HT-29 (cell line): ENCODE measurements around the gene OSM. TPM values are rescaled to one million over a fixed set of nuclear protein-coding genes. Genes with fewer than 3 reads are reported as not detected.
A peak's percentile ranks its signal among the peaks of the same experiment; 100 is the strongest.

Experiments used
- DNase-seq: peaks from one replicate; pipeline ENCODE4 v3.0.0-alpha.2; 2015; ENCODE audit warnings: low spot score
- total RNA-seq: library from RNA; depleted of rRNA; stranded (reverse); fragments of >200 nt; shearing (Covaris generic); gene quantifications from 2 replicates; pipeline ENCODE4 v1.2.3, GENCODE V29; 2014

OSM gene
- total RNA-seq, 1 experiment from 2014 or later: not detected

DNA sequence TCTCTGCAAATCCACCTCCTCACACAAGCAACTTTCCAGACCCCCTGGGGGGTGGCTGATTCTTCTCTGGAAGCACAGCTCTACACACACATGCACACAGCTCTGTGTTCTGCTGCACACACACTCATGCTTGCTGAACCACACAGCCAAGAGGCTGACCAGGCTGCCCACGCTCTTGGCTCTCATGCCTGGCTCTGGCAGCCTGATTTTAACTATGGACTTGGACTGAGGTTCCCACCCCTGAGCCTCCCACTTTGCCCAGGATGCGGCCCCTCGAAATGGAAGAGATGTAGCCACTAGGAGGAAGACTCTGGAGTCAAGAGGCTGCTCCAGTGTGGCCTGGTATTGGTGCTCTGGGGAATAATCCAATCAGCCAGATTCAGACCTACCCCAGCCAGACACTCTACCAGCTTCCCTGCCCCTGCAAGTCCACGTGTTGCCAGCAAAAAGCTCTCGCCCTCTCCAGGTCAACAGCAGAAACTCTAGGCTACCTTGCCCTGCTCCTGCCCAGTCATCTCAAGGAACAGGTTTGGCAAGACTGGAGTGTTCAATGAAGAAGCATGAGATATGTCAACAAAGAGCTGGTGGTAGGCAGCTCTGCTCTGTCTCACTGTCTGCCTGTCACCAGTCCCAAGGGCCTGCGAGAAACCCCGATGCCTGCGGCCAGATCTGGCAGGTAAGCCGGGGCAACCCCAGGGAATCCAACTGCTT lies 31.5 kb upstream of the OSM start:
- peak; percentile 85 for DNase-seq

DNA sequence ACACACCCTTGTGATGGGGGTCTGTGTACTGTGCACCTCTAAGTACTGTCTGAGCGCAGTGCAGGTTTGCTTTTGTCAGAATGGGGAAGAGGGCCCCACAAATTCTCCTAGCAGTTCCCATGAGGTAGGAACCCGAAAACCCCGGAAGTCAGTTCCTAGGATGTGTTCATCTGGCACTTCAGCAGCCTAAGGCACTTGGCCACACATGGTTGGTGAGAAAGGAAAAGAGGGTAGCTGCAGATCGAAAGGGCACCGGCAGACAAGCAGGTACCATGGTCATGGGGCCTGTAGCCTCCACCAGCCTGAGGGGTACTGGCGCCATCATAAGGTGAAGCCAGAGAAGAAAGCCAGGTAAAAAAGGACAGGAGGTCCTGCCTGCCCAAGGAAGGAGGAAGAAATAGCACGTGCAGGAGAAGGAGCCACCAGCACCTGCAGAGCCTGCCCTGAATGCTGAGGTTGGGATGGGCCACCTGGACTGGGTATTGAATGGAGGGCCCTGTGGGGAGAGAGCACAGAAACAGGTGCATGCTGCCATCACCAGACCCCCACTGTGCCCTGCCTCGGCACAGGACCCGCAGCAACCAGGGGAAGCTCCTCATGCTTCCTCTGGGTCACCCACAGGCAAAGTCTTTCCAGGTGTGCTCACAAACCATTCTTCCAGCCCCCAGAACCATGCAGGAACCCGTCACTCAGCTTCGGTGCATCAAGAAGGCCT lies 30.8 kb upstream of the OSM start:
- DNase-seq: no peak

GRCh38 chr22:30296833-30297232 lies 30.2 kb upstream of the OSM start:
- DNase-seq: no peak

- no peak for DNase-seq
These were observed 29.7 kb upstream of the OSM start for GRCh38 chr22:30296324-30296723.

DNA sequence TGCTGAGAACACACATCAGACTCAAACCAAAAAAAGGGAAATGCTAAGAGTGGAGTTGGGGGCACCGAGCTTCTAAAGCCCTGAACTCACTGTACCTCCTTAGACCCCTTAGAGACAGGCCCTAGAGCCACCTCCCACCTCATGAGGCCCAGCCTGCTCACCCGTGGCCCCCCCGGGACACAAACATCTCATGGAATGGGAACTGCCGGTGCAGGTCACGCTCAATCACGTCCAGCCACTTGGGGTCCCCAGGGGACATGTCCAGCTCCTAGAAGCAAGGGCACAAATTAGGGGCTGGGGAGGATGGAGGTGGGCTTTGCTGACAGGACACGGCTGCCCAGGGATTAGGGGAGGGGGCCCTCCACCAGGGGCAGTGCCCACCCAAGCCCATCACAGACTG lies 28.9 kb upstream of the OSM start:
- DNase-seq: no peak

DNA sequence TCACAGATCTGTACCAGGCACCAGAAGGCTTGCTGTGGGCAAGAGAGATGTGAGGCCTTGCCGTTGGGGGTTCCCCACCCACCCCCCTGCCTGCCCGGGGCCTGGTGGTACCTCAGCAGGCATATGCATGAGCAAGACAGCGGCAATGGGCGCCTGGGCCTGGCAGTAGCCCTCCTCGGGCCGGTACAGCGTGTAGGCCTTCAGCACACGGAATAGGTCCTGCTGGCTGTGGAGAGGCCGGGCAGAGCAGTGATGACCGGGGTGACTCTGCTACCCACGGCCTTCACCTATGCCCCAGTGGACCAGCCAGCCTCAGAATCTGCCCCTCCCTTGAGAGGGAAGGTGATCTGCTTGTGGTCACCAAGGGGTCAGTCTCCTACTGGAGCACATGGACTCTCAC lies 28.2 kb upstream of the OSM start:
- no peak for DNase-seq

GRCh38 chr22:30294066-30294465 lies 27.4 kb upstream of the OSM start:
- no peak for DNase-seq

GRCh38 chr22:30293026-30293425 lies 26.4 kb upstream of the OSM start:
- DNase-seq: no peak

GRCh38 chr22:30292069-30292970 lies 25.7 kb upstream of the OSM start:
- DNase-seq: no peak

DNA sequence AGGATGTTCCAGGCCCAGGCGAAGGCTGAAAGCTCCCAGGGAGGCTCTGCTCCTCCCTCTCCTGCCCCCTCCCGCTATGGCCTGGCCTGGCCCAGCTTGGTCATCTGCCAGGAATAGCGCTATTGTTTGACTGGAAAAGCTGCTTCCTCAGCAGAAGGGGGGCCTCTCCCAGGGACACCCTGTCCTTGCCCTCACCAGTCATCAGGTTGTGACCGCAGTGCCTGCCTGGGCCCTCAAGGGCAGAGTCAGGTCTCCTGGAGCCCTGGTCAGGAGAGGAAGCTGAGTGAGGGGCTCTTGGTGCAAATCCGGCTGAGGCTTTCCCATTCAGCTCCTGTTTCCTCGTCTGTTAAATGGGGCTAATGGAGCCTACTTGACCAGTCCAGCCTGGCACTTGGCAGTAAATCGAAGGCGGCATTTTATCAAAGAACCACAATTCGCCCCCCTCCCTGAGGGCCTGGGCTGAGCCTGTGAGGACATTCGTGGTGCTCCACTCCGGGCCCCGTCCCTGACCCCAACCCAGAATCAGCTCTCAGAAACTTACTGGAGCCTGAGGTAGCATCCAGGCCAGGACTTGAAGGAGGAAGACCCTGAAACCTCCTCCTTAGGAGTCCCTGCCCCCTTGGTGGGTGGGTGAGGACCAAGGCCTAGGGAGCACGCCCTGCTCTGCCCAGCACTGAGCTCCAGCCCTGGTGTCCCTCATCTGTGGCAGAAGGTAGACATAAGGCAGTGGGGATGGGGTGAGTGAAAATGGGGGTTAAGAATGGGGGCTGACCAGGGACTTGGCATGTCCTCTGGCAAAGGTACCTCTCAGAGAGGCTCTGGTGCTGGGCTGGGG lies 24.6 kb upstream of the OSM start:
- DNase-seq: peak; percentile 74

DNA sequence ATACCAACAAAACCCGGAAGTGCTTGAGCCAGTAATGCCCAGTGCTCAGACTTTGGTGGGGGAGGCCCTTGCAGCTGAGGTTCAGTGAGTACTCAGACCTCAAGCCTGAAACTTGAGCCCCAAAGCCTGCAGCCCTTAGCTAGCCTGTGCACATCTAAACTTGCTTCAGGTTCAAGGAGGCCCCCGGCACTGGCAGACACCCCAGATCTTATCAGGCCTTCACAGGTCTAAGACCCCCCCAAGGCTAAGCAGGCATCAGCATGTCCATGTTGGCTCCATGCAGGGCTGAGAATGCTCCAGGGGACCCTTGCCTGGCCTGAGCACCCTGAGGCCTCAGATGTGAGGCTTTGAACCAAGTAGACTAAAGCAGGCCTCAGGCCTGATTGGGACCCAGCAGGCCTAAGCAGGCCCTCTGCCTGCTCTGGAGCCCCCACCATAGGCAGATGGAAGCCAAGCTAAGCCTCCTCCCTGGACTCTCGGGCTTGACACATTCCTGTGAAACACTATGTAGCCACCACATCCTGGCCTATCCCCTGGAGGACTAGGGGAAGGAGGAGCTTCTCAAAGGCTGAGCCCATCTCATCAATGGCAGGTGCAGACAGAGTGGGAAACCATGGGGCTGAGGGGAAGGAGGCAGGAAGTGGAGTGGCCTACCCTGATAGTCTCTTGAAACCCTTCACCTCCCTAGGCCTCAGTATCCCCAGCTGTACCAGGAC lies 23.8 kb upstream of the OSM start:
- peak; percentile 62 for DNase-seq

DNA sequence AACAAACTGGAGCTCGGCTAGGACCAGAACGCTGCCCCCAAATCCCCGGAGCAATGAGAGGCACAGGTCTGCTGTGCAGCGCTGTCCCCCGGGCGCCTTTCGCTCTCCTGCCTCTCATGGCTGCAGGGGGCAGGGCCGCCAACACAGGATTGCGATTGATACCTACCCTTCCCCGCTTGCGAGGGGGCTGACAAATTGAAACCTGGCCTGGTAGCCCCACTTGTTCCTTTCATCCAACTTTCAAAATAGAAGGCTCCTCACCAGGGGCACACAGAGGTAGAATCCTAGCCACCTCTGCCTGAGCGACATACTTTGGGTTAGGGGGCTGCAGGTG lies 23.3 kb upstream of the OSM start:
- no peak for DNase-seq

DNA sequence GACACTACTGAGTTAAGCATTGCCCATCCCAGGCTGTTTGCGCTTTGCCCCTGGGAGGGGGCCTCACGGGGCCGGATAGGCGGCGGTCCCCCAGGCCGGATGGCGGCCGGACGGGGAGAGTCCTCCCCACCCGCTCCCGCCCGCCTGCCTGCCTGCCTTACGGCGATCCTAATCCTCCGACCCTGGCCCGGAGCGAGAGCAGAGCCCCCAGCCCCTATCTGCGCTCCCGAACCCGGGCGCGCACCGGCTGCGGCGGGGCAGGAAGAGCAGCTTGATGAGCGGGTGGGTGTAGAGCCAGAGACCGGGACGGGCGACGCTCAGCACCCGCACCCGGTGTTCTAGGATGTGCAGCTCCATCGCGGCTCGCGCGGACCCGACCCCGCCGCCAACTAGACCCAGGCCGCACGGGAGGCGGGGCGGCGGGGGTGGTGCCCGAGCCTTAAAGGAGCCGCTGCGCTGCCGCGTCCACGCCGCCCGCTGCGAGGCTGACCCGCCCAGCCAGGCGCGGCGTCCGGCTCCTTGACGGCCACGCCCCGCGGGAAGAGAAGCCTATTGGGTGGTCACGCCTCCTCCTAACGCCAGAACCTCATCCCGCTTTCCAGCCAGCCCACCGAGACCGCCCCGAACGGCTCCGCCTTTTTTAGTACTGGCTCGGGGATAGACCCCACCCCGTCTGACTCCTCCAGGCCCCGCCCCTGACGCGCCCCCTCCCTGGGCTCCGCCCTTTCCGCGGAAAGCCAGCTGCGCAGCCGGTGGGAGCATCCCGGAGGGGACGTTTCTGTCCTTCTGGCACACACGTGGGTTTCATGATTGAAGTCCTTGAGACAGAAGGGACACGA lies 22.7 kb upstream of the OSM start, which contains the start of gene CASTOR1:
TSS of gene CASTOR1 (minus strand) at position 365 of the 839 bp plus-strand sequence. CDS start at position 357, 8 bp downstream.
- peak; percentile 86 for DNase-seq

DNA sequence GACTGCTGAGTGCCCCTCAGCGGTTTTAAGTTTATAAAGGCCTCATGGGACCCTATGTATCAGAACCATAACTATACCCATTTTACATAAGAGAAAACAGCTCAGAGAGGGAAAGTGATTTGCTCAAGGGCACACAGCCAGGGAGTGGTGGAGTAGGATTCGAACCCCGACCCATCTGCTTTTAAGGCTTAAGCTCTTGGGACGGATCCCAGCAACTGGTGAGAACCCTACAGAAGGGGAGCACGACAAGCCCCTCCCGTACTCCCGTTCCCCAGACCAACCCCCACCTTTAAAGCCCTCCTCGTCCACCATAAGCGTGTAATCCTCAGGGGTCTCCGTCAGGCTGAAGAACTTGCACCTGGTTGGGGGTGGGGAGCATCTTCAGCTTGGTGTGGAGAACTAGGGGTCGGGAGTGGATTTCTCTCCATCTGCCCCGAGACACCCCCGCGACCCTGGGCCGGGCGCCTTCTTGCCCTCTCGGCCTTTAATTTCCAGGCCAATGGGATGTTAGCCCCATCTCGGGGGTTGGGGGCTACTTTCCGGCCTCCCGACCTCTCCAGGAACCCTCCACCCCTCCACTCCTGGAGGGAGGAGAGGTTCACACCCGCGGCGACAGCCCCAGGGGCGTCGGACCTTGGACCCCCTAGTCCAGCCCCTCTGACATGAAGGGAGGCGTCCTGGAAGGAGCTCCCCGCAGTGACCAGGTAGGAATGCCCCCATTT lies 21.9 kb upstream of the OSM start:
- DNase-seq: no peak

DNA sequence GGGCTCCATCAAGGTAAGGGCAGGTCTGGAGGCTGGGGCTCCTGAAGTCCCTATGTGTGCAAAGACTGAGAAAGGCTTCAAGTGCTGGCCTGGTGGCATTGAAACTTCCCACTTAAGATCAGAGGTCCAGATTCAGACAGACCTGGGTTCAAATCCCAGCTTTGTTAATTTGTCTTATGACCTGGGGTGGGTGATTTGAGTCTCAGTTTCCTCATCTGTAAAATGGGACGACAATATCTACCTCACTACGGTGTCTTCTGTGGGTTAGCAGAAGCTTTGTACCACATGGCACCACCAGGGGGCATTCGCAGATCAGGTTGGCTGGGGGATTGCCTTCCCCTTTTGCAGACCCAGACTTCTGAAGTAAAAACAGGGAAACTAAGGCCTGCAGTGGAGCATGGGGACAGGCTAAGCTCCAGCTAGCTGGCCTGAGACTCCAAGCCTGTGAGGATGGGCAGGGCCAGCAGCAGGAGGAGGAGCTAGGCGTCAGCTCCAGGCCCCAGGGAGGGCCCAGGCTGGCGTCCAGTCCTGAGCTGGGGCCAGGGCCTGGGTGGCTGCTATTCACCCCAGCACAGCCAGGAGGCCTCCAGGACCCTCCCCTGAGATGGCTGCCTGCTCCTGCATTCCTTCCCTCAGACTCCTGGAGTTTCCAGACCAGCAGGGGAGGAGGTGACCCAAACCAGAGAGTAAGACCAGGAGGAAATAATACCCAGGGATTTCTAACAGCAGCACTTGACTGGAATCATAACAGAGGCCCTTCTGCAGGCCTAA lies 21.2 kb upstream of the OSM start:
- DNase-seq: peak; percentile 80

- peak; percentile 69 for DNase-seq
These were observed 20.4 kb upstream of the OSM start for GRCh38 chr22:30286813-30287647.

DNA sequence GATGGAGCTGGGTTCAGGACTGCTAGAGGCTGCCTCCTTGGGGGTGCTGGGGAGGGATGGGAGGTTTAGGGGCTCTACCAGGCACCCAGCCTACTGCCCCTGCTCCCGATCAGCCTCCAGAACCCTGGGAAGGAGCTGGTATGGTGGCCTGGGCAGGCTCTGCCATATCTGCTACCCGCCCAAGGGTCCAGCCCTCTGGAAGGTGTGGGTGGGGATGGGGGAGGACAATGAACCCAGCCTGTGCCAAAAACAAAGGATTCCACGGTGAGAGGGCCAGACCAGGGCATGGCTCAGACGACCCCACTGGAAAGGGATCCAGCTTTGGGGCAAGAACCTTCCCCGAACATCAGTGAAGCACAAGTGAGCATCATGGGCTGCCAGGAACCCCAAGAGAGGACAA lies 19.7 kb upstream of the OSM start:
- DNase-seq: no peak
